SK-N-SH treated with all-trans-retinoic acid at 6 μM for 48 hours (cell line): Measurements from ENCODE around the gene GREB1L.

Experiments used
- ATAC-seq: fragments of 200-7000 bp; cut with Tn5 transposase; 3 replicates; pipeline ENCODE4 v1.9.1; 2020; ENCODE audit warnings: mild to moderate bottlenecking, moderate library complexity
- ARNTL ChIP-seq: fragments of 450-650 bp; formaldehyde crosslinking; IDR thresholded peaks from 2 replicates; pipeline ENCODE4 v1.5.0; 2020; ENCODE audit warnings: low read depth, mild to moderate bottlenecking, moderate library complexity, borderline replicate concordance
- BACH2 ChIP-seq: fragments of 250-450 bp; sonication (Bioruptor Pico); IDR thresholded peaks from 2 replicates; pipeline ENCODE4 v1.9.0; 2021; ENCODE audit warnings: mild to moderate bottlenecking, borderline replicate concordance
- ESRRG ChIP-seq: fragments of 250-450 bp; sonication (Bioruptor Pico); IDR thresholded peaks from 2 replicates; pipeline ENCODE4 v1.6.1; 2021; ENCODE audit warnings: mild to moderate bottlenecking
- GLIS3 ChIP-seq: fragments of 250-450 bp; sonication (Bioruptor Pico); IDR thresholded peaks from 2 replicates; pipeline ENCODE4 v1.5.0; 2020; ENCODE audit warnings: mild to moderate bottlenecking, moderate library complexity
- ISL1 ChIP-seq: fragments of 250-450 bp; sonication (Bioruptor Pico); IDR thresholded peaks from 2 replicates; pipeline ENCODE4 v2.1.2; 2022; ENCODE audit warnings: mild to moderate bottlenecking, moderate library complexity
- OSR1 ChIP-seq: fragments of 250-450 bp; sonication (Bioruptor Pico); IDR thresholded peaks from 2 replicates; pipeline ENCODE4 v1.8.0; 2022; ENCODE audit warnings: moderate library complexity, mild to moderate bottlenecking, inconsistent platforms
- PPARA ChIP-seq: fragments of 250-450 bp; sonication (Bioruptor Pico); IDR thresholded peaks from 2 replicates; pipeline ENCODE4 v1.5.0; 2020; ENCODE audit warnings: mild to moderate bottlenecking, borderline replicate concordance
- SNAI2 ChIP-seq: fragments of 250-450 bp; sonication (Bioruptor Pico); IDR thresholded peaks from 2 replicates; pipeline ENCODE4 v1.5.0; 2020; ENCODE audit warnings: mild to moderate bottlenecking, moderate library complexity
- TCF4 ChIP-seq: fragments of 250-450 bp; sonication (Bioruptor Pico); IDR thresholded peaks from 2 replicates; pipeline ENCODE4 v1.8.0; 2021; ENCODE audit warnings: mild to moderate bottlenecking, moderate library complexity, borderline replicate concordance
- TOX ChIP-seq: fragments of 250-450 bp; sonication (Bioruptor Pico); IDR thresholded peaks from 2 replicates; pipeline ENCODE4 v1.8.0; 2021; ENCODE audit warnings: mild to moderate bottlenecking, moderate library complexity, borderline replicate concordance
- ZC3H10 ChIP-seq: fragments of 250-450 bp; sonication (Bioruptor Pico); IDR thresholded peaks from 2 replicates; pipeline ENCODE4 v1.5.1; 2021; ENCODE audit warnings: mild to moderate bottlenecking, moderate library complexity
- ZFP3 ChIP-seq: fragments of 250-450 bp; sonication (Bioruptor Pico); IDR thresholded peaks from 2 replicates; pipeline ENCODE4 v1.5.0; 2020; ENCODE audit warnings: mild to moderate bottlenecking, moderate library complexity
- ZFP30 ChIP-seq: fragments of 450-650 bp; formaldehyde crosslinking; IDR thresholded peaks from 2 replicates; pipeline ENCODE4 v1.5.0; 2022; ENCODE audit warnings: mild to moderate bottlenecking, moderate library complexity
- ZNF565 ChIP-seq: fragments of 450-650 bp; formaldehyde crosslinking; conservative IDR thresholded peaks from 2 replicates; pipeline ENCODE4 v1.5.0; 2020; ENCODE audit warnings: low read depth, mild to moderate bottlenecking, moderate library complexity
- ZNF70 ChIP-seq: fragments of 450-650 bp; formaldehyde crosslinking; IDR thresholded peaks from 2 replicates; pipeline ENCODE4 v1.5.0; 2020; ENCODE audit warnings: mild to moderate bottlenecking, moderate library complexity
- ZNF8 ChIP-seq: fragments of 450-650 bp; formaldehyde crosslinking; IDR thresholded peaks from 2 replicates; pipeline ENCODE4 v1.5.0; 2020; ENCODE audit warnings: mild to moderate bottlenecking, moderate library complexity
- TF ChIP-seq, protein P1 (sequence below): fragments of 250-450 bp; sonication (Bioruptor Pico); IDR thresholded peaks from 2 replicates; pipeline ENCODE4 v1.5.1; 2021; ENCODE audit warnings: mild to moderate bottlenecking, moderate library complexity
- TF ChIP-seq, protein P2 (sequence below): fragments of 250-450 bp; sonication (Bioruptor Pico); IDR thresholded peaks from 2 replicates; pipeline ENCODE4 v1.5.0; 2020; ENCODE audit warnings: mild to moderate bottlenecking, moderate library complexity
- TF ChIP-seq, protein P3 (sequence below): fragments of 250-450 bp; sonication (Bioruptor Pico); IDR thresholded peaks from 2 replicates; pipeline ENCODE4 v1.5.1; 2020; ENCODE audit warnings: low read depth, mild to moderate bottlenecking, moderate library complexity
- TF ChIP-seq, protein P4 (sequence below): fragments of 250-450 bp; sonication (Bioruptor Pico); IDR thresholded peaks from 2 replicates; pipeline ENCODE4 v1.8.0; 2020; ENCODE audit warnings: mild to moderate bottlenecking, moderate library complexity, borderline replicate concordance
- TF ChIP-seq, protein P5 (sequence below): fragments of 250-450 bp; sonication (Bioruptor Pico); IDR thresholded peaks from 2 replicates; pipeline ENCODE4 v1.8.0; 2021; ENCODE audit warnings: low read depth, mild to moderate bottlenecking, moderate library complexity, borderline replicate concordance

Gene GREB1L

DNA sequence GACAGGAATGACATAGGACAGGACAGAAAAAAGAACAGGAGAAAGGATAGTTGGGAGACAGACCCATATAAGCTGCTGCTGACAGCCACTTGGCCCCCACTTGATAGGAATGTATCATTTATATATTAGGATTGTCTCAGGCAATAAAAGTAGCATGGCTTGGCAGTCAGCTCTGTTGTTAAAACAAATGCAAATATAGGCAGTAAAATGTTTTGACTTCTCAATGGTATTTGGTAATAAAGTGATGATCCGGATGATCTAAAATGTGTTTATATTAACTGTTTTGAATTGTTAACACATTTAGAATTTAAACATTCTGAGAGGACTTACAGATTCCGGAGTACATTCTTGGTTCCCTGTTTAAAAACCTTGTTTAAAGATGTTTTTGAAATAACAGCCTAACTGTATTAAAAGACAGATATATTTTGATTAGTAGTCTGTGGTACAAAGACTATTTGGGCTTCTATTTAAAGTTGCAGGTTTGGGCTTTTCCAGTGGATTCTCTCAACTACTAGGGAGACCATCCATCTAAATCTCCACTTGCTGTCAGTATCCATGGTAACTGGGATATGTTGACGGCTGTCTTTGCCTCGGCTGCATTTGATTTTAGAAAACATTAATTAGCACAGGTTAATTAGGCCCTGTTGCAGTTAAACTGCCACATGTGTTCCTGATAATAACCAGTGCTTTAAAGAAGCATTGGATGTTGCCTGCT lies 210.9 kb downstream of the GREB1L start:
- TF ChIP-seq, protein P1, sequence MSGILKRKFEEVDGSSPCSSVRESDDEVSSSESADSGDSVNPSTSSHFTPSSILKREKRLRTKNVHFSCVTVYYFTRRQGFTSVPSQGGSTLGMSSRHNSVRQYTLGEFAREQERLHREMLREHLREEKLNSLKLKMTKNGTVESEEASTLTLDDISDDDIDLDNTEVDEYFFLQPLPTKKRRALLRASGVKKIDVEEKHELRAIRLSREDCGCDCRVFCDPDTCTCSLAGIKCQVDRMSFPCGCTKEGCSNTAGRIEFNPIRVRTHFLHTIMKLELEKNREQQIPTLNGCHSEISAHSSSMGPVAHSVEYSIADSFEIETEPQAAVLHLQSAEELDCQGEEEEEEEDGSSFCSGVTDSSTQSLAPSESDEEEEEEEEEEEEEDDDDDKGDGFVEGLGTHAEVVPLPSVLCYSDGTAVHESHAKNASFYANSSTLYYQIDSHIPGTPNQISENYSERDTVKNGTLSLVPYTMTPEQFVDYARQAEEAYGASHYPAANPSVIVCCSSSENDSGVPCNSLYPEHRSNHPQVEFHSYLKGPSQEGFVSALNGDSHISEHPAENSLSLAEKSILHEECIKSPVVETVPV = no peak
- TF ChIP-seq, protein P2, sequence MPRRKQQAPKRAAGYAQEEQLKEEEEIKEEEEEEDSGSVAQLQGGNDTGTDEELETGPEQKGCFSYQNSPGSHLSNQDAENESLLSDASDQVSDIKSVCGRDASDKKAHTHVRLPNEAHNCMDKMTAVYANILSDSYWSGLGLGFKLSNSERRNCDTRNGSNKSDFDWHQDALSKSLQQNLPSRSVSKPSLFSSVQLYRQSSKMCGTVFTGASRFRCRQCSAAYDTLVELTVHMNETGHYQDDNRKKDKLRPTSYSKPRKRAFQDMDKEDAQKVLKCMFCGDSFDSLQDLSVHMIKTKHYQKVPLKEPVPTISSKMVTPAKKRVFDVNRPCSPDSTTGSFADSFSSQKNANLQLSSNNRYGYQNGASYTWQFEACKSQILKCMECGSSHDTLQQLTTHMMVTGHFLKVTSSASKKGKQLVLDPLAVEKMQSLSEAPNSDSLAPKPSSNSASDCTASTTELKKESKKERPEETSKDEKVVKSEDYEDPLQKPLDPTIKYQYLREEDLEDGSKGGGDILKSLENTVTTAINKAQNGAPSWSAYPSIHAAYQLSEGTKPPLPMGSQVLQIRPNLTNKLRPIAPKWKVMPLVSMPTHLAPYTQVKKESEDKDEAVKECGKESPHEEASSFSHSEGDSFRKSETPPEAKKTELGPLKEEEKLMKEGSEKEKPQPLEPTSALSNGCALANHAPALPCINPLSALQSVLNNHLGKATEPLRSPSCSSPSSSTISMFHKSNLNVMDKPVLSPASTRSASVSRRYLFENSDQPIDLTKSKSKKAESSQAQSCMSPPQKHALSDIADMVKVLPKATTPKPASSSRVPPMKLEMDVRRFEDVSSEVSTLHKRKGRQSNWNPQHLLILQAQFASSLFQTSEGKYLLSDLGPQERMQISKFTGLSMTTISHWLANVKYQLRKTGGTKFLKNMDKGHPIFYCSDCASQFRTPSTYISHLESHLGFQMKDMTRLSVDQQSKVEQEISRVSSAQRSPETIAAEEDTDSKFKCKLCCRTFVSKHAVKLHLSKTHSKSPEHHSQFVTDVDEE (CRISPR knock-in tag) = no peak
- TF ChIP-seq ESRRG (CRISPR knock-in tag) (no peak), PPARA (CRISPR knock-in tag) (no peak), TOX (no peak), ZFP30 (CRISPR knock-in tag) (no peak), ARNTL (CRISPR knock-in tag) (no peak), BACH2 (CRISPR knock-in tag) (no peak), ZFP3 (CRISPR knock-in tag) (no peak), GLIS3 (no peak), ZC3H10 (no peak), TCF4 (no peak), SNAI2 (no peak), OSR1 (CRISPR knock-in tag) (no peak), ZNF8 (CRISPR knock-in tag) (no peak)
- TF ChIP-seq, protein P3, sequence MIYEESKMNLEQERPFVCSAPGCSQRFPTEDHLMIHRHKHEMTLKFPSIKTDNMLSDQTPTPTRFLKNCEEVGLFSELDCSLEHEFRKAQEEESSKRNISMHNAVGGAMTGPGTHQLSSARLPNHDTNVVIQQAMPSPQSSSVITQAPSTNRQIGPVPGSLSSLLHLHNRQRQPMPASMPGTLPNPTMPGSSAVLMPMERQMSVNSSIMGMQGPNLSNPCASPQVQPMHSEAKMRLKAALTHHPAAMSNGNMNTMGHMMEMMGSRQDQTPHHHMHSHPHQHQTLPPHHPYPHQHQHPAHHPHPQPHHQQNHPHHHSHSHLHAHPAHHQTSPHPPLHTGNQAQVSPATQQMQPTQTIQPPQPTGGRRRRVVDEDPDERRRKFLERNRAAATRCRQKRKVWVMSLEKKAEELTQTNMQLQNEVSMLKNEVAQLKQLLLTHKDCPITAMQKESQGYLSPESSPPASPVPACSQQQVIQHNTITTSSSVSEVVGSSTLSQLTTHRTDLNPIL (CRISPR knock-in tag) = no peak
- TF ChIP-seq, protein P4, sequence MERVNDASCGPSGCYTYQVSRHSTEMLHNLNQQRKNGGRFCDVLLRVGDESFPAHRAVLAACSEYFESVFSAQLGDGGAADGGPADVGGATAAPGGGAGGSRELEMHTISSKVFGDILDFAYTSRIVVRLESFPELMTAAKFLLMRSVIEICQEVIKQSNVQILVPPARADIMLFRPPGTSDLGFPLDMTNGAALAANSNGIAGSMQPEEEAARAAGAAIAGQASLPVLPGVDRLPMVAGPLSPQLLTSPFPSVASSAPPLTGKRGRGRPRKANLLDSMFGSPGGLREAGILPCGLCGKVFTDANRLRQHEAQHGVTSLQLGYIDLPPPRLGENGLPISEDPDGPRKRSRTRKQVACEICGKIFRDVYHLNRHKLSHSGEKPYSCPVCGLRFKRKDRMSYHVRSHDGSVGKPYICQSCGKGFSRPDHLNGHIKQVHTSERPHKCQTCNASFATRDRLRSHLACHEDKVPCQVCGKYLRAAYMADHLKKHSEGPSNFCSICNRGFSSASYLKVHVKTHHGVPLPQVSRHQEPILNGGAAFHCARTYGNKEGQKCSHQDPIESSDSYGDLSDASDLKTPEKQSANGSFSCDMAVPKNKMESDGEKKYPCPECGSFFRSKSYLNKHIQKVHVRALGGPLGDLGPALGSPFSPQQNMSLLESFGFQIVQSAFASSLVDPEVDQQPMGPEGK = no peak

DNA sequence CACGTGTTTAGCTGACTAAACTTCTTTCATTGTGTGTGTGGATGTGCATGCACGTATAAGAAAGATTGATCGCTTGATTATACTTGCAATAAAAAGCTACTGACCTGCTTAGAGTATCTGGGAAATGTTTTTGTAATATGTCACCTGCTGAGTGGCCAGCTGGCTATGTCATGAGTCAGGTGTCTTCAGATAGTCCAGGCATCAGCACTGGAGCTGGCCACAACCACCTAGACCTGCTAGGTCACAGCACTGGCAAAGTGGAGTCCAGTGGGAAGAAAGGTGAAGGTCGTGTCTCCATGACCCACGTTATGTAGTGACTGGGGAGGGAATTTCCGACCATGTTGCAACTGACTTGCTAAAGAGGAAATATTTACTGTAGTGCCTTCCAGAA lies 211.5 kb downstream of the GREB1L start:
- ATAC-seq = no peak
- TF ChIP-seq, protein P3 (CRISPR knock-in tag) = no peak
- TF ChIP-seq ZC3H10 (no peak), TOX (no peak), PPARA (CRISPR knock-in tag) (no peak), OSR1 (CRISPR knock-in tag) (no peak), ZFP30 (CRISPR knock-in tag) (no peak), ZNF8 (CRISPR knock-in tag) (no peak), GLIS3 (no peak), BACH2 (CRISPR knock-in tag) (no peak), ISL1 (CRISPR knock-in tag) (no peak), ZNF70 (CRISPR knock-in tag) (no peak), ZNF565 (CRISPR knock-in tag) (no peak), ZFP3 (CRISPR knock-in tag) (no peak)
- TF ChIP-seq, protein P1 = no peak
- TF ChIP-seq, protein P2 (CRISPR knock-in tag) = no peak
- TF ChIP-seq, protein P4 = no peak
- TF ChIP-seq, protein P5, sequence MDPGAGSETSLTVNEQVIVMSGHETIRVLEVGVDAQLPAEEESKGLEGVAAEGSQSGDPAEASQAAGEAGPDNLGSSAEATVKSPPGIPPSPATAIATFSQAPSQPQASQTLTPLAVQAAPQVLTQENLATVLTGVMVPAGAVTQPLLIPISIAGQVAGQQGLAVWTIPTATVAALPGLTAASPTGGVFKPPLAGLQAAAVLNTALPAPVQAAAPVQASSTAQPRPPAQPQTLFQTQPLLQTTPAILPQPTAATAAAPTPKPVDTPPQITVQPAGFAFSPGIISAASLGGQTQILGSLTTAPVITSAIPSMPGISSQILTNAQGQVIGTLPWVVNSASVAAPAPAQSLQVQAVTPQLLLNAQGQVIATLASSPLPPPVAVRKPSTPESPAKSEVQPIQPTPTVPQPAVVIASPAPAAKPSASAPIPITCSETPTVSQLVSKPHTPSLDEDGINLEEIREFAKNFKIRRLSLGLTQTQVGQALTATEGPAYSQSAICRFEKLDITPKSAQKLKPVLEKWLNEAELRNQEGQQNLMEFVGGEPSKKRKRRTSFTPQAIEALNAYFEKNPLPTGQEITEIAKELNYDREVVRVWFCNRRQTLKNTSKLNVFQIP = no peak

More for the DNA sequence above, 210.9 kb downstream of the GREB1L start:
- ATAC-seq = no peak
